Measurements from ENCODE around the gene PLD3. TPM values are rescaled to one million over a fixed set of nuclear protein-coding genes. Genes with fewer than 3 reads are reported as not detected.
"Not testable (repeated sequence)": the region's sequence is repeated elsewhere in the genome, so short reads cannot be mapped to it uniquely, and the experiment has no call there.

The PLD3 gene
- total and polyA plus RNA-seq, 8 donors, result 87.5 to 208 (median 108) TPM

GRCh38 chr19:40398417-40399131, 50.1 kb downstream of the PLD3 start:
- Histone ChIP-seq H3K27ac (no peak overlapping the region), H3K4me3 (no peak overlapping the region), H3K36me3 (no peaks in the 10 kb centered on the region), H3K4me1 (no peaks in the 10 kb centered on the region), H3K9me3 (no peaks in the 10 kb centered on the region), H3K27me3 (no peaks in the 10 kb centered on the region)
- intact Hi-C loops (cut with DNase I), result no loop called here
- TF ChIP-seq CTCF (IDR thresholded peaks at IDR 0.05), result no peak
- no peak for DNase-seq
- no peak for FAIRE-seq
- peak in 1 of 4 donors; percentile 19 for ATAC-seq
- WGBS, 2 donors, result 55 to 57% methylated on average over 48 to 49 of the region's 49 CpGs

GRCh38 chr19:40400559-40400958, 52.1 kb downstream of the PLD3 start:
- no peak for DNase-seq
- Histone ChIP-seq H3K36me3 (no peaks in the 10 kb centered on the region), H3K9me3 (no peaks in the 10 kb centered on the region), H3K27me3 (no peaks in the 10 kb centered on the region), H3K4me3 (no peak overlapping the region), H3K4me1 (no peaks in the 10 kb centered on the region), H3K27ac (no peak overlapping the region)
- no peak for FAIRE-seq
- WGBS, 2 donors, result 41 to 52% methylated on average over 2 to 3 of the region's 3 CpGs
- no peak for ATAC-seq
- no peak for TF ChIP-seq CTCF (IDR thresholded peaks at IDR 0.05)
- intact Hi-C loops (cut with DNase I), result no loop called here

- H3K9me3 ChIP-seq, result no peaks in the 10 kb centered on the region
- ATAC-seq (peak; percentile 91 to 96 (median 92)), FAIRE-seq (no peak), DNase-seq (peak; percentile 83 to 91 (median 88))
- H3K27me3 ChIP-seq, result no peaks in the 10 kb centered on the region
- peak overlapping the region; percentile 39 to 66 (median 56) for H3K27ac ChIP-seq
- H3K4me3 ChIP-seq, result peak overlapping the region; percentile 20 to 62 (median 38)
- no peak for TF ChIP-seq CTCF (IDR thresholded peaks at IDR 0.05)
- intact Hi-C loops (cut with DNase I), result no loop called here
- no peaks in the 10 kb centered on the region for H3K36me3 ChIP-seq
- H3K4me1 ChIP-seq, result no peaks in the 10 kb centered on the region
- WGBS, 2 donors, result 1% methylated on average over 39 to 41 of the region's 41 CpGs
These were observed 54.9 kb downstream of the PLD3 start for GRCh38 chr19:40403262-40403984.

- no peaks in the 10 kb centered on the region for H3K4me1 ChIP-seq
- H3K36me3 ChIP-seq, result no peaks in the 10 kb centered on the region
- no peaks in the 10 kb centered on the region for H3K27me3 ChIP-seq
- no peak overlapping the region for H3K4me3 ChIP-seq
- WGBS, 2 donors, result 64 to 69% methylated on average over 22 of the region's 22 CpGs
- no peak for TF ChIP-seq CTCF (IDR thresholded peaks at IDR 0.05)
- FAIRE-seq (no peak), DNase-seq (no peak), ATAC-seq (no peak)
- intact Hi-C loops (cut with DNase I), result no loop called here
- H3K27ac ChIP-seq, result no peak overlapping the region
- no peaks in the 10 kb centered on the region for H3K9me3 ChIP-seq
These were observed 59.5 kb downstream of the PLD3 start for GRCh38 chr19:40407714-40408597.

- DNase-seq; H3K9me3 ChIP-seq; H3K4me1 ChIP-seq; H3K27ac ChIP-seq; H3K27me3 ChIP-seq; H3K36me3 ChIP-seq; FAIRE-seq; H3K4me3 ChIP-seq; intact Hi-C loops (cut with DNase I); ATAC-seq: not testable (repeated sequence)
- 80 to 90% methylated on average over 8 of the region's 8 CpGs for WGBS, 2 donors
These were observed 60.1 kb downstream of the PLD3 start for GRCh38 chr19:40408598-40408925.
